HG03175 (cell line): ENCODE data around the gene ALAD.
A peak's percentile ranks its signal among the peaks of the same experiment; 100 is the strongest.
"Not testable (repeated sequence)": the region's sequence is repeated elsewhere in the genome, so short reads cannot be mapped to it uniquely, and the experiment has no call there.

Experiments
- ATAC-seq: cut with Tn5 transposase; IDR thresholded peaks from one replicate; pipeline ENCODE4 v1.9.1; 2021; ENCODE audit warnings: mild to moderate bottlenecking, moderate library complexity; ENCODE audit not compliant: unreplicated experiment

Gene ALAD

GRCh38 chr9:113375057-113376023 is 25.7 kb downstream of the ALAD start:
- no peak for ATAC-seq

GRCh38 chr9:113373676-113374392 is 27.2 kb downstream of the ALAD start:
- no peak for ATAC-seq

GRCh38 chr9:113373256-113373655 is 27.8 kb downstream of the ALAD start:
- ATAC-seq, result no peak

GRCh38 chr9:113372059-113372458 is 29.0 kb downstream of the ALAD start:
- no peak for ATAC-seq

GRCh38 chr9:113370806-113371325 is 30.2 kb downstream of the ALAD start:
- no peak for ATAC-seq

GRCh38 chr9:113369855-113370140 is 31.3 kb downstream of the ALAD start:
- no peak for ATAC-seq

- no peak for ATAC-seq
These were observed 31.9 kb downstream of the ALAD start for GRCh38 chr9:113368982-113369854.

GRCh38 chr9:113368348-113368981 is 32.6 kb downstream of the ALAD start:
- ATAC-seq, result no peak

GRCh38 chr9:113365652-113366051 is 35.4 kb downstream of the ALAD start:
- ATAC-seq, result not testable (repeated sequence)

GRCh38 chr9:113364951-113365350 is 36.1 kb downstream of the ALAD start:
- no peak for ATAC-seq

- ATAC-seq, result no peak
These were observed 37.7 kb downstream of the ALAD start for GRCh38 chr9:113363336-113363735.

GRCh38 chr9:113361304-113362018 is 39.6 kb downstream of the ALAD start:
- ATAC-seq, result no peak

GRCh38 chr9:113360242-113360842 is 40.7 kb downstream of the ALAD start:
- ATAC-seq, result no peak

- ATAC-seq, result no peak
These were observed 41.7 kb downstream of the ALAD start for GRCh38 chr9:113359385-113359784.

- ATAC-seq, result no peak
These were observed 44.3 kb downstream of the ALAD start for GRCh38 chr9:113356686-113357292.

- ATAC-seq, result no peak
These were observed 46.0 kb downstream of the ALAD start for GRCh38 chr9:113355040-113355596.

- ATAC-seq, result no peak
These were observed 48.7 kb downstream of the ALAD start for GRCh38 chr9:113352411-113352810.

- ATAC-seq, result no peak
These were observed 49.1 kb downstream of the ALAD start for GRCh38 chr9:113352006-113352405.

- ATAC-seq, result peak; percentile 56
These were observed 50.1 kb downstream of the ALAD start for GRCh38 chr9:113350937-113351336.
